Right atrium auricular region (tissue), 2 donors: Measurements from ENCODE around the gene ZNF75A. TPM values are rescaled to one million over a fixed set of nuclear protein-coding genes. Genes with fewer than 3 reads are reported as not detected.

ENCODE experiments used
- DNase-seq: peaks from one replicate; pipeline ENCODE4 v3.0.0-alpha.2; 2019; ENCODE audit warnings: low spot score
- H3K27ac ChIP-seq, 2 donors: fragments of 200-600 bp; sonication (generic); 1 replicate in 1 of 2; 2 replicates in 1 of 2; pipeline ENCODE4 v1.5.1; 2016 to 2019
- H3K27me3 ChIP-seq, 2 donors: fragments of 200-600 bp; sonication (generic); one replicate each; pipeline versions ENCODE4 v1.5.1 to v1.6.0; 2017 to 2019
- H3K36me3 ChIP-seq: fragments of 200-600 bp; sonication (generic); one replicate; pipeline ENCODE4 v1.5.1; 2016
- H3K4me1 ChIP-seq, 2 donors: fragments of 200-600 bp; sonication (generic); one replicate each; pipeline versions ENCODE4 v1.5.1 to v1.6.0; 2017 to 2019
- H3K4me3 ChIP-seq, 2 donors: fragments of 200-600 bp; sonication (generic); 1 replicate in 1 of 2; 2 replicates in 1 of 2; pipeline ENCODE4 v1.5.1; 2017 to 2019; ENCODE audit warnings: mild to moderate bottlenecking in 1 of 2, moderate library complexity in 1 of 2
- H3K9me3 ChIP-seq, 2 donors: fragments of 200-600 bp; sonication (generic); one replicate each; pipeline ENCODE4 v1.5.1; 2019
- CTCF ChIP-seq, 2 donors: fragments of 200-600 bp; sonication (generic); IDR thresholded peaks; one replicate each; pipeline ENCODE4 v1.5.1; 2019; ENCODE audit warnings: antibody characterized with exemption in 2 of 2
- total RNA-seq, 2 donors: library from RNA; depleted of rRNA; stranded (reverse); fragments of >200 nt; gene quantifications; one replicate each; pipeline ENCODE4 v1.1.0, GENCODE V29; 2016

The ZNF75A gene
- total RNA-seq, 2 donors from 2014 or later: 15.5 to 20.1 TPM

- TF ChIP-seq CTCF (IDR thresholded peaks at IDR 0.05): no peak
- DNase-seq: no peak
- Histone ChIP-seq H3K36me3 (peaks cover 45% of the 10 kb centered on the region), H3K27ac (no peak overlapping the region), H3K9me3 (peaks cover 6 to 94% of the 10 kb centered on the region in 2 donors), H3K27me3 (no peaks in the 10 kb centered on the region), H3K4me1 (no peaks in the 10 kb centered on the region), H3K4me3 (no peak overlapping the region)
Measured at GRCh38 chr16:3295783-3296182, 9.5 kb upstream of the ZNF75A start.

- TF ChIP-seq CTCF (IDR thresholded peaks at IDR 0.05): no peak
- Histone ChIP-seq H3K27ac (peak overlapping the region; percentile 91 to 93), H3K27me3 (no peaks in the 10 kb centered on the region), H3K36me3 (peaks cover 34% of the 10 kb centered on the region), H3K9me3 (peaks cover 7 to 71% of the 10 kb centered on the region in 2 donors), H3K4me1 (peaks cover 0 to 18% of the 10 kb centered on the region in 2 donors), H3K4me3 (peak overlapping the region; percentile 68 to 75)
- no peak for DNase-seq
Measured at GRCh38 chr16:3304370-3304769, 927 bp upstream of the ZNF75A start.

DNA sequence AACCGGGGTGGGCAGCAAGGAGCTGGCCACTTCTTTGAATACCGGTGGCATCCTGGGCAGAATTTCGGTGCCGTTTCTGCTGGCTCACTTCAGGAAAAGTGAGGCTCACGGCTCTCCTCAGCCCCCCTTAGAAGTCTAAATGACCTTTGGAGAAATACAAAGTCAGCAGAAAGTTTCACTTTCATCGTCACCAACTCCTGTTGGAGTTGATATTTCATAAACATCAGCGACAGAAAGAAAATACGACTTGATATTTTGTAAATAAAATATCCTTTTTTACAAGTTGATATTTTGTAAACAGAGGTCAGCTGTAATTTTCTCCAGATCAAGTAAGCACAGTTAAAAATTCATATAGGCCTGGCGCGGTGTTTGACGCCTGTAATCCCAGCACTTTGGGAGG lies 781 bp downstream of the ZNF75A start:
- no peak for DNase-seq
- H3K4me1 ChIP-seq: peaks cover 0 to 18% of the 10 kb centered on the region in 2 donors
- peak overlapping the region; percentile 68 to 75 for H3K4me3 ChIP-seq
- TF ChIP-seq CTCF (IDR thresholded peaks at IDR 0.05): no peak
- H3K36me3 ChIP-seq: peaks cover 25% of the 10 kb centered on the region
- H3K27me3 ChIP-seq: no peaks in the 10 kb centered on the region
- peaks cover 7 to 71% of the 10 kb centered on the region in 2 donors for H3K9me3 ChIP-seq
- peak overlapping the region; percentile 91 to 93 for H3K27ac ChIP-seq

GRCh38 chr16:3311496-3311895 lies 6.2 kb downstream of the ZNF75A start:
- H3K27ac ChIP-seq: no peak overlapping the region
- H3K27me3 ChIP-seq: no peaks in the 10 kb centered on the region
- no peak for DNase-seq
- H3K9me3 ChIP-seq: peaks cover 23 to 96% of the 10 kb centered on the region in 2 donors
- H3K4me3 ChIP-seq: no peak overlapping the region
- H3K36me3 ChIP-seq: peaks cover 55% of the 10 kb centered on the region
- peaks cover 0 to under 1% of the 10 kb centered on the region in 2 donors for H3K4me1 ChIP-seq
- no peak for TF ChIP-seq CTCF (IDR thresholded peaks at IDR 0.05)

DNA sequence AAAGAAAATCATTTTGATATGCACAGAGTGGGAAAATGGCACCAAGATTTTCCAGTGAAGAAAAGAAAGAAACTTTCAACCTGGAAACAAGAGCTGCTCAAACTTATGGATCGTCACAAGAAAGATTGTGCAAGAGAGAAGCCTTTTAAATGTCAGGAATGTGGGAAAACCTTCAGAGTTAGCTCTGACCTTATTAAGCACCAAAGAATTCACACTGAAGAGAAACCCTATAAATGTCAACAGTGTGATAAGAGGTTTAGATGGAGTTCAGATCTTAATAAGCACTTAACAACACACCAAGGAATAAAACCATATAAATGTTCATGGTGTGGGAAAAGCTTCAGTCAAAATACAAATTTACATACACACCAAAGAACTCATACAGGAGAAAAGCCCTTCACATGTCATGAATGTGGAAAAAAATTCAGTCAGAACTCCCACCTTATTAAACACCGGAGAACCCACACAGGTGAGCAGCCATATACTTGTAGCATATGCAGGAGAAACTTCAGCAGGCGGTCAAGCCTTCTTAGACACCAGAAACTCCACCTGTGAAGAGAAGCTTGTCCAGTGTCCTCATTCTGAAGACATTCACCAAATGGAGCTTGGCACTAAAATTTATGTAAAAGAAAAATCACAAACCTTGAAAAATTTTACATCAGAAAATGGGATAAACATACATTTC lies 12.2 kb downstream of the ZNF75A start:
- Histone ChIP-seq H3K4me1 (no peaks in the 10 kb centered on the region), H3K9me3 (peaks cover 53 to 100% of the 10 kb centered on the region in 2 donors), H3K36me3 (peaks cover 57% of the 10 kb centered on the region), H3K27me3 (no peaks in the 10 kb centered on the region), H3K4me3 (no peak overlapping the region), H3K27ac (no peak overlapping the region)
- no peak for DNase-seq
- no peak for TF ChIP-seq CTCF (IDR thresholded peaks at IDR 0.05)

GRCh38 chr16:3321816-3322215 lies 16.5 kb downstream of the ZNF75A start:
- Histone ChIP-seq H3K4me3 (no peak overlapping the region), H3K4me1 (no peaks in the 10 kb centered on the region)
- TF ChIP-seq CTCF (IDR thresholded peaks at IDR 0.05): no peak

More at GRCh38 chr16:3321816-3322215, 16.5 kb downstream of the ZNF75A start:
- DNase-seq: no peak
- H3K27ac ChIP-seq: no peak overlapping the region
- no peaks in the 10 kb centered on the region for H3K27me3 ChIP-seq
- peaks cover 22% of the 10 kb centered on the region for H3K36me3 ChIP-seq
- peaks cover 34 to 76% of the 10 kb centered on the region in 2 donors for H3K9me3 ChIP-seq
